Fibroblast of lung (primary cell): ENCODE measurements around the gene PCDHGB5.
"Not testable (repeated sequence)": the region's sequence is repeated elsewhere in the genome, so short reads cannot be mapped to it uniquely, and the experiment has no call there.

Experiments used
- EZH2 ChIP-seq: IDR thresholded peaks from 2 replicates; pipeline ENCODE4 v1.5.1; 2012; ENCODE audit warnings: low read length, control low read depth, mild to moderate bottlenecking; ENCODE audit errors: missing control alignments
- TF ChIP-seq, protein P1 (sequence below), 2 donors: IDR thresholded peaks in 1 of 2; conservative IDR thresholded peaks in 1 of 2; 1 replicate in 1 of 2; 2 replicates in 1 of 2; pipeline ENCODE4 v1.5.1; 2011 to 2012; ENCODE audit warnings: low read length in 2 of 2, control low read depth in 1 of 2, inconsistent platforms in 1 of 2, low read depth in 1 of 2, mild to moderate bottlenecking in 1 of 2

DNA sequence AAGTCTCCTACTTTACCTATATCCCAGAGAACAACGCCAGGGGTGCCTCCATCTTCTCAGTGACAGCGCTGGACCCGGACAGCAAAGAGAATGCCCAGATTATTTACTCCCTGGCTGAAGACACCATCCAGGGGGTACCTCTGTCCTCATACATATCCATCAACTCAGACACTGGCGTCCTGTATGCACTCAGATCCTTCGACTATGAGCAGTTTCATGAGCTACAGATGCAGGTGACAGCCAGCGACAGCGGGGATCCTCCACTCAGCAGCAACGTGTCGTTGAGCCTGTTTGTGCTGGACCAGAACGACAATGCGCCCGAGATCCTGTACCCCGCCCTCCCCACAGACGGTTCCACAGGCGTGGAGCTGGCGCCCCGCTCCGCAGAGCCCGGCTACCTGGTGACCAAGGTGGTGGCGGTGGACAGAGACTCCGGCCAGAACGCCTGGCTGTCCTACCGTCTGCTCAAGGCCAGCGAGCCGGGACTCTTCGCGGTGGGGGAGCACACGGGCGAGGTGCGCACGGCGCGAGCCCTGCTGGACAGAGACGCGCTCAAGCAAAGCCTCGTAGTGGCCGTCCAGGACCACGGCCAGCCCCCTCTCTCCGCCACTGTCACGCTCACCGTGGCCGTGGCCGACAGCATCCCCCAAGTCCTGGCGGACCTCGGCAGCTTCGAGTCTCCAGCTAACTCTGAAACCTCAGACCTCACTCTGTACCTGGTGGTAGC, 17.0 kb downstream of the PCDHGB5 start:
- TF ChIP-seq, protein P1, sequence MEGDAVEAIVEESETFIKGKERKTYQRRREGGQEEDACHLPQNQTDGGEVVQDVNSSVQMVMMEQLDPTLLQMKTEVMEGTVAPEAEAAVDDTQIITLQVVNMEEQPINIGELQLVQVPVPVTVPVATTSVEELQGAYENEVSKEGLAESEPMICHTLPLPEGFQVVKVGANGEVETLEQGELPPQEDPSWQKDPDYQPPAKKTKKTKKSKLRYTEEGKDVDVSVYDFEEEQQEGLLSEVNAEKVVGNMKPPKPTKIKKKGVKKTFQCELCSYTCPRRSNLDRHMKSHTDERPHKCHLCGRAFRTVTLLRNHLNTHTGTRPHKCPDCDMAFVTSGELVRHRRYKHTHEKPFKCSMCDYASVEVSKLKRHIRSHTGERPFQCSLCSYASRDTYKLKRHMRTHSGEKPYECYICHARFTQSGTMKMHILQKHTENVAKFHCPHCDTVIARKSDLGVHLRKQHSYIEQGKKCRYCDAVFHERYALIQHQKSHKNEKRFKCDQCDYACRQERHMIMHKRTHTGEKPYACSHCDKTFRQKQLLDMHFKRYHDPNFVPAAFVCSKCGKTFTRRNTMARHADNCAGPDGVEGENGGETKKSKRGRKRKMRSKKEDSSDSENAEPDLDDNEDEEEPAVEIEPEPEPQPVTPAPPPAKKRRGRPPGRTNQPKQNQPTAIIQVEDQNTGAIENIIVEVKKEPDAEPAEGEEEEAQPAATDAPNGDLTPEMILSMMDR (conservative IDR thresholded peaks at IDR 0.05 in 1 of 2, IDR thresholded peaks at IDR 0.05 in 1 of 2; ENCODE audit: low read depth in 1 of 2, low read length in 2 of 2): not testable (repeated sequence)
- TF ChIP-seq EZH2: not testable (repeated sequence)
